NCI-H2107 (cell line): ENCODE results near the gene SLC16A10.
"Not testable (repeated sequence)": the region's sequence is repeated elsewhere in the genome, so short reads cannot be mapped to it uniquely, and the experiment has no call there.

Source experiments
- DNase-seq: peaks from one replicate; lab custom pipeline; 2025; lab: John Stamatoyannopoulos, UW

Gene SLC16A10, protein sequence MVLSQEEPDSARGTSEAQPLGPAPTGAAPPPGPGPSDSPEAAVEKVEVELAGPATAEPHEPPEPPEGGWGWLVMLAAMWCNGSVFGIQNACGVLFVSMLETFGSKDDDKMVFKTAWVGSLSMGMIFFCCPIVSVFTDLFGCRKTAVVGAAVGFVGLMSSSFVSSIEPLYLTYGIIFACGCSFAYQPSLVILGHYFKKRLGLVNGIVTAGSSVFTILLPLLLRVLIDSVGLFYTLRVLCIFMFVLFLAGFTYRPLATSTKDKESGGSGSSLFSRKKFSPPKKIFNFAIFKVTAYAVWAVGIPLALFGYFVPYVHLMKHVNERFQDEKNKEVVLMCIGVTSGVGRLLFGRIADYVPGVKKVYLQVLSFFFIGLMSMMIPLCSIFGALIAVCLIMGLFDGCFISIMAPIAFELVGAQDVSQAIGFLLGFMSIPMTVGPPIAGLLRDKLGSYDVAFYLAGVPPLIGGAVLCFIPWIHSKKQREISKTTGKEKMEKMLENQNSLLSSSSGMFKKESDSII

GRCh38 chr6:111087106-111087835 lies at the start of gene SLC16A10:
SLC16A10 (plus strand) TSS chr6:111087503; CDS start chr6:111087753, 250 bp downstream.
- DNase-seq: peak; percentile 69

GRCh38 chr6:111038534-111039252 lies 48.6 kb upstream of the SLC16A10 start:
- DNase-seq: no peak

DNA sequence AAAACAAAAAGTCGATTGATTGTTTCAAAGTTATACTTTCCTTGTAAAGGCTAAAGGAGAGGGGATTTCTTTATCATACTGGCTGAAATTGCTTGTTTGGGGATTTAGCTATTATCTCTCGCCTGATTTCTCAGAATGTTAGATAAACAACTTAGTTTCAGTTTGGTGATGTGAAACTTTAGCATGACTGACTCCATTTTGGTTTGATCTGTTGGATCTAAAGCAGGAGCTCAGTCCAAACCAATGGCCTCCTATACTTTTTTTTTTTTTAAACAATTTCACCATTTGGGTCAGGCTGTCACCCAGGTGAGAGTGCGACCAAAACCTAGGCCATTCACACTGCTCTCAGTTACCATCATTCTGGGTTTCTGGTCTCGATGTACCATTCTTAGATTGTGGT lies 45.4 kb upstream of the SLC16A10 start:
- DNase-seq: no peak

- DNase-seq: no peak
These were observed 40.1 kb upstream of the SLC16A10 start for GRCh38 chr6:111047244-111047643.

GRCh38 chr6:111050261-111051023 lies 36.9 kb upstream of the SLC16A10 start:
- no peak for DNase-seq

- DNase-seq: no peak
These were observed 35.1 kb upstream of the SLC16A10 start for GRCh38 chr6:111052171-111052570.

DNA sequence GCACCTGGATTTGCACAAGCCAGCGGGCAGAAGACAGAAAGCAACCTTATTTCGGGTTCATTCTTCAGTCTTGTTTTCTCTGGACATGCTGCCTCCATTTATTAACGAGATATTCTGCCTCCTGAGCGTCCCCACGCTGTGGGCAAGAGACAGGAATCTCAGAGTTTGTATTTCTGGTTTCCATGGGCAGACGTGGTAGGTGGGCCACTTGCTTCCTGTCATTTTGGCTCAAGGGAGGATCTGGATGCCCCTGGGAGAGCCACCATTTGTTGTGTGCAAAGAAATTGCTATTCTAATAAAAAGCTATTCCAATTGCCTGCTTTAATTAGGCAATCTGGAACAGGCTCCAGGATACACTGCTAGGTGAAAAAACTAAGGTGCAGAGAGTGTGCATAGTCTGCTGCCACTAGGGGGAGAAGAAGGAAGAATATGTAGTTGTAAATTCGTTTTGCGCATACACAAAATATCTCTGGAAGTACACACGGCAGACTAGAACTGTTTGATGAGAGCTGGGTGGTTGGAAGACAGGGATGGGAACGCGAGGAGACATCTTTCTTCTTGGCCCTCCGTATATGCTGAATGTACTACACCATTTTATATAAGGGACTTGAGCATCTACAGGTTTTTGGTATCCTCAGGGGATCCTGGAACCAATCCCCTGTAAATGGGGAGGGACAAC lies 30.1 kb upstream of the SLC16A10 start:
- no peak for DNase-seq

GRCh38 chr6:111061508-111061907 lies 25.8 kb upstream of the SLC16A10 start:
- DNase-seq: no peak

- DNase-seq: not testable (repeated sequence)
These were observed 25.3 kb upstream of the SLC16A10 start for GRCh38 chr6:111061985-111062384.

DNA sequence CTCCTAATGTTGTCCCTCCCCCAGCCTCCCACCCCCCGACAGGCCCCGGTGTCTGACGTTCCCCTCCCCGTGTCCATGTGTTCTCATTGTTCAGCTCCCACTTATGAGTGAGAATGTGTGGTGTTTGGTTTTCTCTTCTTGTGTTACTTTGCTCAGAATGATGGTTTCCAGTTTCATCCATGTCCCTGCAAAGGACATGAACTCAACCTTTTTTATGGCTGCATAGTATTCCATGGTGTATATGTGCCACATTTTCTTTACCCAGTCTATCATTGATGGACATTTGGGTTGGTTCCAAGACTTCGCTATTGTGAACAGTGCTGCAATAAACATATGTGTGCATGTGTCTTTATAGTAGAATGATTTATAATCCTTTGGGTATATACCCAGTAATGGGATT lies 24.4 kb upstream of the SLC16A10 start:
- DNase-seq: not testable (repeated sequence)

GRCh38 chr6:111068109-111068865 lies 19.0 kb upstream of the SLC16A10 start:
- no peak for DNase-seq

GRCh38 chr6:111068866-111069234 lies 18.5 kb upstream of the SLC16A10 start:
- DNase-seq: no peak

DNA sequence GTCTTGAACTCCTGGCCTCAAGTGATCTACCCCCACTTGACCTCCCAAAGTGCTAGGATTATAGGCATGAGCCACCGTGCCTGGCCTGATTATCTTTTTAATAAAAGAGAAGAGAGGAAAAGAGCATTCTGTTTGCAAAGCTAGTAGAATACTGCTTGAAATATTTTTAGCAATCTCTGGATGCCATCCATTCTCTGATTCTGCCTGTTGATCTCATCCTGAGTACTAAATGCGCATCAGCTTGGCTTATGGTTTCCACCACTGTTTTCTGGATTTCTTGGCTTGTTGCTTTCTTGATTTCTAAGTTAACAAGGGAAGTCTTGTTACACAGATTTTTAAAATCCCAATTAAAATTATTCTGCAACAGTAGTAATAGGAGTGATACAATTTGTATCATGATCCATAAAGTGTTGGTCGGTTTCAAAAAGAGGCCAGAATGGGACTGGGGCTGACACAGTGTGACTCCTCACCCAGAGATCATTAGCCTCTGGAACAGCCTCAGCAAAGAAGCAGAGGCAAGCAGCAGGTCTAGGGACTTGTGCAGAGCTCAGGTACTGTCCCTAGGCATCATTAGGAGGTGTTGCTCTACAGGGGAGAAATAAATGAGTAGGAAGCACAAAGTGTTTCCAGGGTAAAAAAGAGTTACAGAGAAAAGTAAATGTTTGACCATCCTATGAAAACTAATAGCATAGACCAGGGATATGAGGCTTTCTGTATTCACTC lies 17.8 kb upstream of the SLC16A10 start:
- no peak for DNase-seq

DNA sequence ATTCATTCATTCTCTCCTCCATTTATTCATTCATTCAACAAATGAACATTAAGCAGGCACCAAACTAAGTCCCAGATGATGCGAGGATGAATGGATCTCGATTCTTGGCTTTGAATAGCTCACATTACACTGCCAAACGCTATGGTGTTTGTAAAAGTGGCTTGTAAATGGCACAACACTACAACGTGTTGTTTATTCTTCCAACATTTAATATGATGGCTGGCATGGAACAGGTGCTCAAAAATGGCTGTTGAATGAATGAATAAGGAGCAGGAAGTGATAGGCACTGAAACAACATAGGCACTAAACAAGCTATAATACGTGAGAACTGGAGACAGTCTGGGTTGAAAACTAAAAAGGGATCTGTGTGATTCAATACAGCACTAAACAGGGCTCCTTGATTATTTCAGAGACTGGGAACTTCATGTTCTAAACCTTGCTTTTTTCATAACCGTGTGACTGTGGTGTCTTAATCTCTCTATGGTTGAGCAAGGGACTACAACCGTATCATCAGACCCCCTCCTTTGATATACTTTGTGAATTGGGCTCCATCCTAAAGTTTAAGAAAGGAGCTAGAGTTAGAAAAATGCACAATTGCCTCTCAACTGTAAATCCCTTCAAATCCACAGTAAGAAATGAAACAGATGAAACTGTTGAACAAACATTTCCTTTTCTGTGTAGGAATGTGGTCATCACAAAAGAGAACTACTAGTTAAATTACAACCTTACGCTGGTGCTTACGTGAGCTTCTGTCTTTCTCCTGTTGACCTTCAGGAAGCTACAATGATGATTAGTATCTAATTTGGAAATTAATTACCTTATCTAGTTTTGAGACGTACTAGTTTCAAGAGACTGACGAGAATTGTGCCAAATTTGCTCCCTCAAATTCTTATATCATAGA lies 16.9 kb upstream of the SLC16A10 start:
- no peak for DNase-seq

GRCh38 chr6:111072801-111073360 lies 14.4 kb upstream of the SLC16A10 start:
- DNase-seq: no peak

DNA sequence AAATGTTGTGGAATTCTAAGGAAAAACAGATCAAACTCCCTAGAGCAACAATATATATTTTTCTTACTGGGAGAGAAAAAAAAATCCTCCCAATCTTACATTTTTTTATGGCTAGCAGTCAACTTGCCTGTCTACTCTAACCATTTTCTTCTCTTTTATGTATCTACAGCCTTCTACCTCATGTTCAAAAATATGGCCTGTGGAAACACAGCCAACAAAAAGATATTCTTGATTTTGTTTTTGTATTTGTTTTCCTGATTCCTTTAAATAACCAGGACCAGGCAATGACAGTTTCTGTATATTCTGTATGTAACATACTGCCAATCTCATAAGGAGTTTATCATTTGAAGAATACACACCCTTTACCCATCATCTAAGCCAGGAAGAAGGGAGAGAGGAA lies 13.0 kb upstream of the SLC16A10 start:
- DNase-seq: no peak

GRCh38 chr6:111076024-111076695 lies 11.1 kb upstream of the SLC16A10 start:
- DNase-seq: no peak

- no peak for DNase-seq
These were observed 6.6 kb upstream of the SLC16A10 start for GRCh38 chr6:111080698-111081097.
